ENCODE results near the gene RADX. TPM values are rescaled to one million over a fixed set of nuclear protein-coding genes. Genes with fewer than 3 reads are reported as not detected.
"Not testable (repeated sequence)": the region's sequence is repeated elsewhere in the genome, so short reads cannot be mapped to it uniquely, and the experiment has no call there.

Gene RADX
- total RNA-seq, 4 donors from 2014 or later: 1.6 to 34.0 (median 5.3) TPM

- no peaks in the 10 kb centered on the region for H3K27me3 ChIP-seq
- no peaks in the 10 kb centered on the region for H3K36me3 ChIP-seq
- TF ChIP-seq, protein P1, sequence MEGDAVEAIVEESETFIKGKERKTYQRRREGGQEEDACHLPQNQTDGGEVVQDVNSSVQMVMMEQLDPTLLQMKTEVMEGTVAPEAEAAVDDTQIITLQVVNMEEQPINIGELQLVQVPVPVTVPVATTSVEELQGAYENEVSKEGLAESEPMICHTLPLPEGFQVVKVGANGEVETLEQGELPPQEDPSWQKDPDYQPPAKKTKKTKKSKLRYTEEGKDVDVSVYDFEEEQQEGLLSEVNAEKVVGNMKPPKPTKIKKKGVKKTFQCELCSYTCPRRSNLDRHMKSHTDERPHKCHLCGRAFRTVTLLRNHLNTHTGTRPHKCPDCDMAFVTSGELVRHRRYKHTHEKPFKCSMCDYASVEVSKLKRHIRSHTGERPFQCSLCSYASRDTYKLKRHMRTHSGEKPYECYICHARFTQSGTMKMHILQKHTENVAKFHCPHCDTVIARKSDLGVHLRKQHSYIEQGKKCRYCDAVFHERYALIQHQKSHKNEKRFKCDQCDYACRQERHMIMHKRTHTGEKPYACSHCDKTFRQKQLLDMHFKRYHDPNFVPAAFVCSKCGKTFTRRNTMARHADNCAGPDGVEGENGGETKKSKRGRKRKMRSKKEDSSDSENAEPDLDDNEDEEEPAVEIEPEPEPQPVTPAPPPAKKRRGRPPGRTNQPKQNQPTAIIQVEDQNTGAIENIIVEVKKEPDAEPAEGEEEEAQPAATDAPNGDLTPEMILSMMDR (IDR thresholded peaks at IDR 0.05): no peak
- TF ChIP-seq POLR2AphosphoS5 (IDR thresholded peaks at IDR 0.05): no peak
- no peak for TF ChIP-seq POLR2A (IDR thresholded peaks at IDR 0.05)
- TF ChIP-seq EP300 (IDR thresholded peaks at IDR 0.05): no peak
- no peak overlapping the region for H3K4me3 ChIP-seq
- H3K27ac ChIP-seq: no peak overlapping the region
- 89% methylated on average over 2 of the region's 2 CpGs for WGBS
- no peaks in the 10 kb centered on the region for H3K9me3 ChIP-seq
- no peak for DNase-seq (ENCODE audit: low spot score in 2 of 2)
- no peaks in the 10 kb centered on the region for H3K4me1 ChIP-seq
Measured at GRCh38 chrX:106621836-106622235, 10.1 kb downstream of the RADX start.

DNA sequence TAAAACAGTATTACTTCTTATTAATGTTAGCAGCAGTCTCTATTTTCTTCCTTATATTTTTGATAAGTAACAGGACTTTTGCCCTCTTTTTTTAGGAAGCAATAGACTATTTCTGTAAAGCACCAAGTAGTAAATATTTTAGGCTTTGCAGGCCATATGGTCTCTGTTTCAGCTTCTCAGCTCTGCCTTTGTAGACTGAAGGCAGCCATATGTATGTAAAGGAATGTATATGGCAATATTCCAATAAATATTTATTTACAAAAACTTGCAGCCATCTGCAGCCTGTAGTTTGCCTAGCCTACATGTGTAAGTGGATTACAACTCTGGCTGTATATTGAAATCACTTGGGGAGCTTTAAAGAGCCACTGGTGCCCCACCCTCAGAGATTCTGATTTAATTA, 15.0 kb downstream of the RADX start:
- no peak overlapping the region for H3K27ac ChIP-seq
- TF ChIP-seq, protein P1 (IDR thresholded peaks at IDR 0.05): no peak
- TF ChIP-seq EP300 (IDR thresholded peaks at IDR 0.05): no peak
- TF ChIP-seq POLR2AphosphoS5 (IDR thresholded peaks at IDR 0.05): no peak
- TF ChIP-seq POLR2A (IDR thresholded peaks at IDR 0.05): no peak
- H3K9me3 ChIP-seq: no peaks in the 10 kb centered on the region
- no peaks in the 10 kb centered on the region for H3K27me3 ChIP-seq
- no peaks in the 10 kb centered on the region for H3K4me1 ChIP-seq
- H3K36me3 ChIP-seq: no peaks in the 10 kb centered on the region
- no peak overlapping the region for H3K4me3 ChIP-seq
- no peak for DNase-seq (ENCODE audit: low spot score in 2 of 2)

- no peak overlapping the region for H3K27ac ChIP-seq
- DNase-seq (ENCODE audit: low spot score in 2 of 2): no peak
- no peak for TF ChIP-seq EP300 (IDR thresholded peaks at IDR 0.05)
- no peak for TF ChIP-seq POLR2A (IDR thresholded peaks at IDR 0.05)
- no peak for TF ChIP-seq POLR2AphosphoS5 (IDR thresholded peaks at IDR 0.05)
- TF ChIP-seq, protein P1 (IDR thresholded peaks at IDR 0.05): no peak
- no peaks in the 10 kb centered on the region for H3K9me3 ChIP-seq
- no peaks in the 10 kb centered on the region for H3K36me3 ChIP-seq
- H3K27me3 ChIP-seq: no peaks in the 10 kb centered on the region
- H3K4me1 ChIP-seq: no peaks in the 10 kb centered on the region
- H3K4me3 ChIP-seq: no peak overlapping the region
Measured at GRCh38 chrX:106631615-106632014, 19.8 kb downstream of the RADX start.

GRCh38 chrX:106649523-106650428, 38.0 kb downstream of the RADX start:
- no peak for TF ChIP-seq EP300 (IDR thresholded peaks at IDR 0.05)
- no peak for TF ChIP-seq POLR2A (IDR thresholded peaks at IDR 0.05)
- TF ChIP-seq POLR2AphosphoS5 (IDR thresholded peaks at IDR 0.05): no peak
- TF ChIP-seq, protein P1 (IDR thresholded peaks at IDR 0.05): no peak
- Histone ChIP-seq H3K36me3 (no peaks in the 10 kb centered on the region), H3K9me3 (no peaks in the 10 kb centered on the region), H3K4me1 (no peaks in the 10 kb centered on the region), H3K27me3 (no peaks in the 10 kb centered on the region), H3K27ac (no peak overlapping the region), H3K4me3 (no peak overlapping the region)
- no peak for DNase-seq (ENCODE audit: low spot score in 2 of 2)
- WGBS: 85% methylated on average over 1 of the region's 1 CpG

DNA sequence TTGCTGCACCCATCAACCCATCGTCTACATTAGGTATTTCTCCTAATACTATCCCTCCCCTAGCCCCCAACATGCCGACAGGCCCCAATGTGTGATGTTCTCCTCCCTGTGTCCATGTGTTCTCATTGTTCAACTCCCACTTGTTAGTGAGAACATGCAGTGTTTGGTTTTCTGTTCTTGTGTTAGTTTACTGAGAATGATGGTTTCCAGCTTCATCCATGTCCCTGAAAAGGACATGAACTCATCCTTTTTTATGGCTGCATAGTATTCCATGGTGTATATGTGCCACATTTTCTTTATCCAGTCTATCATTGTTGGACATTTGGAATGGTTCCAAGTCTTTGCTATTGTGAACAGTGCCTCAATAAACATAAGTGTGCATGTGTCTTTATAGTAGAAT, 41.8 kb downstream of the RADX start:
- H3K27ac ChIP-seq; H3K9me3 ChIP-seq; H3K27me3 ChIP-seq; H3K36me3 ChIP-seq; H3K4me3 ChIP-seq; H3K4me1 ChIP-seq; DNase-seq (ENCODE audit: low spot score in 2 of 2): not testable (repeated sequence)
- WGBS: 86% methylated on average over 2 of the region's 2 CpGs

Measured in suprapubic skin (tissue), 4 donors.